GM13976 (cell line): ENCODE measurements around the gene RAB6A.

Experiments used
- DNase-seq: peaks from one replicate; pipeline ENCODE4 v3.0.0; 2012; ENCODE audit warnings: low spot score
- in situ Hi-C: fragments of 300-500 bp; cut with MboI; formaldehyde crosslinking; loops from one replicate; pipeline ENCODE4 v1.12.0; 2022; ENCODE audit warnings: low sequenced_read_pairs, mixed read lengths, inconsistent platforms; ENCODE audit not compliant: unreplicated experiment
- TF ChIP-seq, protein P1 (sequence below): IDR thresholded peaks from 2 replicates; pipeline ENCODE4 v1.5.1; 2012; ENCODE audit warnings: borderline replicate concordance, mild to moderate bottlenecking; ENCODE audit not compliant: insufficient read depth; ENCODE audit errors: extremely low read depth, missing control alignments, control extremely low read depth

The RAB6A gene

DNA sequence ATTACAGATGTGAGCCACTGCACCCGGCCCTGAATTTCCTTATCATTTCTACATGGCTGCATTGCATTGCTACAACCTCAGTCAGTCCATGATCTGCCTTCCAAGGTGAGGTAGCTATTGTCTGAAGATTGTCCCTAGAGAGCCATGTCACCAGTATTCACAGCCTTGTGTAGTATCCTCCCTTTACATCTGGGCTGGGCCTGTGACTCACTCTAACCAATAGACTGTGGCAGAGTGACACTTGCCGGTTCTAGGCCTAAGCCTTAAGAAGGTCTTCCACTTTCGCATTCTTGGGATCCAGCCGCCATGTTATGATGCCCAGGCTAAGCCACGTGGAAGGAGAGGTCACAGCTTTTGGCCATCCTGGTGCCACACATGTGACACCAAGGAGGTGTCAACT lies 124.6 kb downstream of the RAB6A start:
- DNase-seq: no peak
- TF ChIP-seq, protein P1, sequence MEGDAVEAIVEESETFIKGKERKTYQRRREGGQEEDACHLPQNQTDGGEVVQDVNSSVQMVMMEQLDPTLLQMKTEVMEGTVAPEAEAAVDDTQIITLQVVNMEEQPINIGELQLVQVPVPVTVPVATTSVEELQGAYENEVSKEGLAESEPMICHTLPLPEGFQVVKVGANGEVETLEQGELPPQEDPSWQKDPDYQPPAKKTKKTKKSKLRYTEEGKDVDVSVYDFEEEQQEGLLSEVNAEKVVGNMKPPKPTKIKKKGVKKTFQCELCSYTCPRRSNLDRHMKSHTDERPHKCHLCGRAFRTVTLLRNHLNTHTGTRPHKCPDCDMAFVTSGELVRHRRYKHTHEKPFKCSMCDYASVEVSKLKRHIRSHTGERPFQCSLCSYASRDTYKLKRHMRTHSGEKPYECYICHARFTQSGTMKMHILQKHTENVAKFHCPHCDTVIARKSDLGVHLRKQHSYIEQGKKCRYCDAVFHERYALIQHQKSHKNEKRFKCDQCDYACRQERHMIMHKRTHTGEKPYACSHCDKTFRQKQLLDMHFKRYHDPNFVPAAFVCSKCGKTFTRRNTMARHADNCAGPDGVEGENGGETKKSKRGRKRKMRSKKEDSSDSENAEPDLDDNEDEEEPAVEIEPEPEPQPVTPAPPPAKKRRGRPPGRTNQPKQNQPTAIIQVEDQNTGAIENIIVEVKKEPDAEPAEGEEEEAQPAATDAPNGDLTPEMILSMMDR: no peak
- in situ Hi-C loops: no loop called here

DNA sequence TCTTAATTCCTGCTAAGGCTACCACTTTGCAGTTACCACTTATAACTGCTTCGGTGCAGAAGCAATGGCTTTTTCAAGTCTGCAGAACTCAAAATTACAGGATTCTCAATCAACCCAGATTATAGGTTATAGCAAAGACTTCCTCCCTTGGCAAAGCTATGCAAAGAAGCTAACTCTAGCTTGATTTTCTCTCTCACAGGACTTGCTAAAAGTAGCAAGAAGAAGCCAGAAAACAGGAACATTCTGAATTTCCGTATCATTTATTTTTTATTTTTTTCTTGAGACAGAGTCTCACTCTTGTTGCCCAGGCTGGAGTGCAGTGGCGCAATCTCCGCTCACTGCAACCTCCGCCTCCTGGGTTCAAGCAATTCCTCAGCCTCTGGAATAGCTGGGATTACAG lies 125.2 kb downstream of the RAB6A start:
- in situ Hi-C loops: no loop called here
- TF ChIP-seq, protein P1: no peak
- DNase-seq: no peak

DNA sequence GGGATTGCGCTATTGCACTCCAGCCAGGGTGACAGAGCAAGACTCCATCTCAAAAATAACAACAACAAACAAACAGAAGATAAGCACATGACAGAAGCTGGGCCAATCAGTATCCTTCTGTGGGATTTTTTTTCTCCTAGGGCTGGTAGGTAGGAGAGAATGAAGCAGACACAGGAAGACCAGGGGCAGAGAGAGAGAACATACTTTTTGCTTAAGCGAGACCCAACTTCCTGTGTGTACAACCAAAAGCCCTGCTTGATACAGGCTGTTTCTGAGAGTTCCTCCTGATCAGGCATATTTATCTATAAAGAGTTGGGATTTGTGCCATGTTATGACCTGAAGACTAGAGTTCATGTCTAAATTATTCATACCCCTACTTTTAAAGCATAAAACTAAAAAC lies 126.9 kb downstream of the RAB6A start:
- in situ Hi-C loops: no loop called here
- no peak for DNase-seq
- TF ChIP-seq, protein P1: no peak

DNA sequence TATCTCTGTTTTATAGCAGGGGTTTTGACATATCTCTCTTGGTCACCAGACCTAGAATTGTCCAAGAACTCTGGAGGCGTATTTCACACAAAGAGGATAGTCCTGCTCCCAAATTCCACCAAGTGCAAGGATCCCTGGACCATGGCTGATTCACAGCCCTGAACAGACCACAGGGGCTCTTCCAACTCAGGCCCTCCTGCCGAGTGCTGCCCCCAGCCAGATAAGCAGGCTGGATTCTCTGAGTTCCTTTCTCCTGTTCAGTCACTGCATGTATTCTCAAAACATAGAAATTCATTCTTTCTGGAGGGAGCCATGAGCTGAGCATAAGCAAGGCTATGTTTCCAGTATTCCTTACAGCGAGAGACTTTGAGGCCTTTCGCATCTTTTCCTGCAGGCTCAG lies 127.9 kb downstream of the RAB6A start:
- TF ChIP-seq, protein P1: no peak
- in situ Hi-C loops: no loop called here

DNA sequence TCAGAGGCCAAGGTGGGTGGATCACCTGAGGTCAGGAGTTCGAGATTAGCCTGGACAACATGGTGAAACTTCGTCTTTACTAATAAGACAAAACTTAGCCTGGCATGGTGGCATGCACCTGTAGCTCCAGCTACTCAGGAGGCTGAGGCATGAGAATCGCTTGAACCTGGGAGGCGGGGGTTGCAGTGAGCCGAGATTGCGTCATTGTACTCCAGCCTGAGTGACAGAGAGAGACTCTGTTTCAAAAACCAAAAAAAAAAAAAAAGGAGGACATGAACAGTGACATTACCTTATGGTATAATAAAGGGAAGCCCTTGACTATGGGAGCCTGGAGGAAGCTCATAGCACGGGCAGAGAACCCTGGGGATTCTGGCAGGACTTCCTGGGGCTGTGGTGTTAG lies 131.0 kb downstream of the RAB6A start:
- TF ChIP-seq, protein P1: no peak
- DNase-seq: no peak
- in situ Hi-C loops: no loop called here

More for the DNA sequence above, 127.9 kb downstream of the RAB6A start:
- DNase-seq: no peak

DNA sequence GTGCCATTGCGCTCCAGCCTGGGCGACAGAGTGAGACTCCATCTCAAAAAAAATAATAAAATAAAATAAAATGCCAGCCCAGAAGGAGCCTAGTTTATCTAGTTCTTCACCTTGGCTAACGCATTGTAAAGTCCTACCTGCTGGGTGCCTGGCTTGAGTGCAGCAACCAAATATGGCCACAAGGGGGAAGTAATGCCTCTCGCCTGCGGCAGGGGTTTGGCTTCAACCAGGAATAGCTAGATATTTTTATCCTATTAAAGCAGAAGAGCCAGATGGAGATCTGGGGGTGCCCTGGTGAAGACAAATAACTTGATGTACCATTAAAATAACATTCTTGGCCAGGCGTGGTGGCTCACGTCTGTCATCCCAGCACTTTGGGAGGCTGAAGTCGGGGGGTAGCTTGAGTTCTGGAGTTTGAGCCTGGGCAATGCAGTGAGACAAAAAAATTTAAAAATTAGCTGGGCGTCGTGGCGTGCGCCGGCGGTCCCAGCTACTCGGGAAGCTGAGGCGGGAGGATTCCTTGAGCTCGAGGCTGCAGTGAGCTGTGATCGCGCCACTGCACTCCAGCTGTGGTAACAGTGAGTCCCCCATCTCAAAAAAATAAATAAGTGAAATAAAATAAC lies 135.1 kb downstream of the RAB6A start:
- DNase-seq: peak; percentile 86
- TF ChIP-seq, protein P1: peak; percentile 86
- in situ Hi-C loops: no loop called here
